Ishikawa (cell line): ENCODE measurements around the gene KBTBD13.

Source experiments
- EP300 ChIP-seq: IDR thresholded peaks from 2 replicates; pipeline ENCODE4 v1.6.1; 2012; ENCODE audit warnings: borderline replicate concordance
- MAX ChIP-seq: IDR thresholded peaks from 2 replicates; pipeline ENCODE4 v1.6.1; 2012
- REST ChIP-seq: IDR thresholded peaks from 2 replicates; pipeline ENCODE4 v1.6.1; 2012; ENCODE audit warnings: low read depth, mild to moderate bottlenecking

- TF ChIP-seq MAX: no peak
- TF ChIP-seq EP300: no peak
- TF ChIP-seq REST: no peak
Measured at GRCh38 chr15:65059931-65060596, 16.5 kb upstream of the KBTBD13 start.
